HCT116 (cell line): Measurements from ENCODE around the gene AURKAIP1. TPM values are rescaled to one million over a fixed set of nuclear protein-coding genes. Genes with fewer than 3 reads are reported as not detected.

Experiments
- ATAC-seq: fragments of 200-7000 bp; cut with Tn5 transposase; 2 replicates; pipeline ENCODE4 v1.9.1; 2020; ENCODE audit warnings: mild to moderate bottlenecking, moderate library complexity
- BruUV-seq: library from RNA; stranded (reverse); fragments of 400-500 nt; replicated peaks from 2 replicates; lab custom pipeline; 2021; lab: Mats Ljungman, UMichigan
- CTCF ChIA-PET: fragments of 300-600 bp; sonication (Branson Sonifier 250); formaldehyde crosslinking; loops from one replicate; lab custom pipeline; 2021; ENCODE audit warnings: antibody characterized with exemption; lab: Charles Lee
- POLR2A ChIA-PET: fragments of 300-600, 350-600 bp; sonication (Branson Sonifier 250); formaldehyde crosslinking; loops from one replicate; lab custom pipeline; 2021; ENCODE audit warnings: antibody characterized with exemption; lab: Charles Lee
- RAD21 ChIA-PET, 2 experiments: fragments of 300-600 bp; sonication (Branson Sonifier 250); formaldehyde crosslinking; loops; one replicate each; lab custom pipeline; 2023; ENCODE audit warnings: low total read pairs in 2 of 2; ENCODE audit not compliant: uncharacterized antibody in 2 of 2, unreplicated experiment in 2 of 2, low non-redundant PET in 1 of 2; lab: Charles Lee
- DNase-seq: peaks from one replicate; pipeline ENCODE4 v3.0.0-alpha.2; 2010; ENCODE audit warnings: low read depth, low spot score
- H2AFZ ChIP-seq: fragments of 200-600 bp; shearing (Covaris generic), sonication (generic); 2 replicates; pipeline ENCODE4 v1.6.1; 2017; ENCODE audit warnings: low read depth, mixed run types, mixed read lengths, antibody characterized with exemption, low read length; ENCODE audit not compliant: poor library complexity, severe bottlenecking
- H3K27ac ChIP-seq: 2 replicates; pipeline ENCODE4 v1.5.1; 2012; ENCODE audit warnings: low read depth, low read length
- H3K27me3 ChIP-seq: fragments of 200-600 bp; sonication (generic); 2 replicates; pipeline ENCODE4 v1.6.1; 2016; ENCODE audit warnings: mixed run types, low read length, mixed read lengths; ENCODE audit not compliant: insufficient read depth
- H3K36me3 ChIP-seq, 2 experiments: fragments of 200-500 bp in 1 of 2; fragments of 200-600 bp in 1 of 2; sonication (Bioruptor generic) in 1 of 2; sonication (generic) in 1 of 2; 2 replicates each; pipeline versions ENCODE4 v1.5.1 to v1.6.1; 2014 to 2016; ENCODE audit warnings: low read length in 2 of 2, inconsistent platforms in 1 of 2, mixed read lengths in 1 of 2, mixed run types in 1 of 2; ENCODE audit not compliant: insufficient read depth in 2 of 2, control insufficient read depth in 1 of 2
- H3K4me1 ChIP-seq, 2 experiments: fragments of 200-600 bp in 1 of 2; sonication (generic) in 1 of 2; 2 replicates each; pipeline versions ENCODE4 v1.5.1 to v1.6.1; 2012 to 2017; ENCODE audit warnings: low read length in 2 of 2, inconsistent platforms in 1 of 2, mild to moderate bottlenecking in 1 of 2, mixed read lengths in 1 of 2, mixed run types in 1 of 2, moderate library complexity in 1 of 2; ENCODE audit not compliant: insufficient read depth in 2 of 2, control insufficient read depth in 1 of 2
- H3K4me2 ChIP-seq: fragments of 200-600 bp; sonication (generic); 2 replicates; pipeline ENCODE4 v1.6.1; 2017; ENCODE audit warnings: mixed run types, low read length, mixed read lengths
- H3K4me3 ChIP-seq, 2 experiments: fragments of 200-600 bp in 1 of 2; sonication (generic) in 1 of 2; replicated peaks in 1 of 2; 2 replicates each; pipeline ENCODE4 v1.5.1; 2011 to 2016; ENCODE audit warnings: low read length in 2 of 2, control low read depth in 1 of 2, low read depth in 1 of 2, mild to moderate bottlenecking in 1 of 2, mixed read lengths in 1 of 2, mixed run types in 1 of 2
- H3K79me2 ChIP-seq: fragments of 200-600 bp; sonication (generic); 2 replicates; pipeline ENCODE4 v1.6.1; 2017; ENCODE audit warnings: mild to moderate bottlenecking, mixed run types, low read length, moderate library complexity, mixed read lengths; ENCODE audit not compliant: insufficient read depth
- H3K9ac ChIP-seq: fragments of 200-600 bp; sonication (generic); 2 replicates; pipeline ENCODE4 v1.6.1; 2016; ENCODE audit warnings: low read length, mixed read lengths
- H3K9me2 ChIP-seq: fragments of 200-600 bp; sonication (generic), shearing (Covaris generic); 2 replicates; pipeline ENCODE4 v1.6.1; 2017; ENCODE audit warnings: mixed run types, mild to moderate bottlenecking, moderate library complexity; ENCODE audit not compliant: insufficient read depth
- H3K9me3 ChIP-seq, 2 experiments: fragments of 200-500 bp in 1 of 2; fragments of 200-600 bp in 1 of 2; sonication (Bioruptor generic) in 1 of 2; sonication (generic) in 1 of 2; 2 replicates each; pipeline ENCODE4 v1.6.1; 2014 to 2017; ENCODE audit warnings: low read length in 2 of 2, mixed read lengths in 2 of 2, inconsistent platforms in 1 of 2, low read depth in 1 of 2, mild to moderate bottlenecking in 1 of 2, mixed run types in 1 of 2, moderate library complexity in 1 of 2; ENCODE audit not compliant: control insufficient read depth in 1 of 2, insufficient read depth in 1 of 2
- H4K20me1 ChIP-seq: fragments of 200-600 bp; sonication (generic), shearing (Covaris generic); 2 replicates; pipeline ENCODE4 v1.6.1; 2017; ENCODE audit warnings: mixed run types, mild to moderate bottlenecking, moderate library complexity; ENCODE audit not compliant: insufficient read depth
- EZH2phosphoT487 ChIP-seq: fragments of 200-600 bp; IDR thresholded peaks from 2 replicates; pipeline ENCODE4 v1.6.1; 2018; ENCODE audit warnings: antibody characterized with exemption, borderline replicate concordance
- FOSL1 ChIP-seq: IDR thresholded peaks from 2 replicates; pipeline ENCODE4 v1.6.1; 2012; ENCODE audit warnings: low read depth
- POLR2A ChIP-seq: IDR thresholded peaks from 2 replicates; pipeline ENCODE4 v1.7.0; 2011; ENCODE audit warnings: borderline replicate concordance; ENCODE audit not compliant: insufficient read depth, insufficient read length; ENCODE audit errors: extremely low read depth
- POLR2AphosphoS5 ChIP-seq: IDR thresholded peaks from 2 replicates; pipeline ENCODE4 v1.6.1; 2011; ENCODE audit warnings: mild to moderate bottlenecking, low read depth, low read length, moderate library complexity
- RAD21 ChIP-seq: IDR thresholded peaks from 2 replicates; pipeline ENCODE4 v1.6.1; 2012; ENCODE audit warnings: low read depth, mild to moderate bottlenecking
- SIN3A ChIP-seq: IDR thresholded peaks from 2 replicates; pipeline ENCODE4 v1.6.1; 2012; ENCODE audit warnings: low read depth
- SP1 ChIP-seq: IDR thresholded peaks from 2 replicates; pipeline ENCODE4 v1.6.1; 2012; ENCODE audit warnings: low read depth
- TCF7L2 ChIP-seq: IDR thresholded peaks from 2 replicates; pipeline ENCODE4 v1.7.0; 2011; ENCODE audit warnings: borderline replicate concordance, inconsistent platforms; ENCODE audit not compliant: insufficient read depth, insufficient read length; ENCODE audit errors: extremely low read depth
- ZFX ChIP-seq: fragments of 450-650 bp; IDR thresholded peaks from 2 replicates; pipeline ENCODE4 v1.6.1; 2017
- ZNF274 ChIP-seq: fragments of 200-500 bp; sonication (Bioruptor generic); IDR thresholded peaks from 2 replicates; pipeline ENCODE4 v1.6.1; 2014; ENCODE audit warnings: mild to moderate bottlenecking, low read depth, low read length, inconsistent platforms
- intact Hi-C: fragments of 100-400 bp; cut with micrococcal nuclease; formaldehyde crosslinking; loops from 2 replicates; pipeline ENCODE4 v1.10.0; 2022
- total RNA-seq: library from RNA; stranded (reverse); gene quantifications from one replicate; pipeline ENCODE4 v1.2.1, GENCODE V29; 2021; ENCODE audit not compliant: unreplicated experiment
- TF ChIP-seq, protein P1 (sequence below): IDR thresholded peaks from 2 replicates; pipeline ENCODE4 v1.6.1; 2012
- TF ChIP-seq, protein P2 (sequence below), 3 experiments: fragments of 200-600 bp in 1 of 3; sonication (generic) in 1 of 3; IDR thresholded peaks in 2 of 3; conservative IDR thresholded peaks in 1 of 3; 2 replicates each; pipeline ENCODE4 v1.5.1; 2012 to 2017; ENCODE audit warnings: low read depth in 2 of 3, low read length in 2 of 3, antibody characterized with exemption in 1 of 3, borderline replicate concordance in 1 of 3, control low read depth in 1 of 3, mild to moderate bottlenecking in 1 of 3, mixed read lengths in 1 of 3, mixed run types in 1 of 3, moderate library complexity in 1 of 3; ENCODE audit not compliant: insufficient read depth in 1 of 3
- TF ChIP-seq, protein P3 (sequence below): IDR thresholded peaks from 2 replicates; pipeline ENCODE4 v1.6.1; 2012

Gene AURKAIP1
- total RNA-seq, 1 experiment from 2014 or later, result 200 TPM

DNA sequence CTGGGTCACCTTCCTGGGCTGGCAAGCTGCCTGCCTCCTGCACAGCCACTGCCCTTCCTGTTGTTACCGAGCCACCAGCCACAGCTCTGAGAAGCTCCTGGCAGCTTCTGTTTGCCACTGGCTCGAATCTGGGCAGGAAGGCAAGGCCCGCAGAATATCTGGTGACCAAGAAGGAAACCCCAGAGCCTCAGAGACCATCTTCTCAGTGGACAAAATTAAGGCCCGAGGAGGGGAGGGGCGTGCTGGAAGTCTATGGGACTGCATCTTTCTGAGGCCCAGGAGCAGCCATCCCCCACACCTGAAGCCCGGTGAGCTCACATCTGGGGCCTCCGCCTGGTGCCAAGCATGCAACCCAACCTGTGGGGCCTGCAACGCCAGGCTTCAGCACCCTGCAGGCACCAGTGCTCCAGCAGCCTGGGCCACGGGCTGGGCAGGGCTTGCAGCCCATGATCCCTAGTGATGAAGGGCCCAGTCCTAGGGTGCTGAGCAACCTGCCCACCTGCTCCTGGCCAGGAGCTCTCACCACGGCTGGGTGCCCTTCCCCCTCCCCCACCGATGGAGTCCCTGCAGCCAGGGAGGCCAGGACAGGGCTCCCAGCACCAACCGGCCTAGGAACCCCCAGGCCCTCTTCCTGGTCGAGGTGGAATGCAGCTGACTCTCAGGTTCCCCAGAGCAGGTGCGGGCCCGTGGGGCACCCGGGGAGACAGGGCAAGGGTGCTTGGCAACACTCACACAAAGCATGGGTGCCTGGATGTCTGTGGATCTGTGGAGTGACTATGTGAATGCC lies 49.5 kb downstream of the AURKAIP1 start:
- peak overlapping the region; percentile 80 for H3K27ac ChIP-seq
- peaks cover 53% of the 10 kb centered on the region for H3K79me2 ChIP-seq
- H3K4me2 ChIP-seq, result peak overlapping the region; percentile 76
- no peak for TF ChIP-seq RAD21
- 0 out of 2 replicates have a peak, but pooled peaks have one; percentile 14 for TF ChIP-seq SIN3A
- peak overlapping the region; percentile 69 to 87 for H3K4me3 ChIP-seq
- H3K9me2 ChIP-seq, result no peaks in the 10 kb centered on the region
- POLR2A ChIA-PET, result no interaction called here
- peak overlapping the region; percentile 96 for H3K9ac ChIP-seq
- no peaks in the 10 kb centered on the region for H3K27me3 ChIP-seq
- CTCF ChIA-PET, result no interaction called here
- ATAC-seq, result 0 out of 2 replicates have a peak, but pooled peaks have one; percentile 4
- no peak for DNase-seq
- RAD21 ChIA-PET, result no interaction called here
- H3K9me3 ChIP-seq, result no peaks in the 10 kb centered on the region
- peaks cover 13 to 22% of the 10 kb centered on the region in 2 experiments for H3K4me1 ChIP-seq
- intact Hi-C loops, result no loop called here
- H3K36me3 ChIP-seq, result peaks cover 0 to 4% of the 10 kb centered on the region in 2 experiments; a peak in 2 of 4 replicates
- BruUV-seq, result no TSS peak
- no peak overlapping the region for H2AFZ ChIP-seq
- H4K20me1 ChIP-seq, result peaks cover 4% of the 10 kb centered on the region; the same call in 1 of the 2 replicates

DNA sequence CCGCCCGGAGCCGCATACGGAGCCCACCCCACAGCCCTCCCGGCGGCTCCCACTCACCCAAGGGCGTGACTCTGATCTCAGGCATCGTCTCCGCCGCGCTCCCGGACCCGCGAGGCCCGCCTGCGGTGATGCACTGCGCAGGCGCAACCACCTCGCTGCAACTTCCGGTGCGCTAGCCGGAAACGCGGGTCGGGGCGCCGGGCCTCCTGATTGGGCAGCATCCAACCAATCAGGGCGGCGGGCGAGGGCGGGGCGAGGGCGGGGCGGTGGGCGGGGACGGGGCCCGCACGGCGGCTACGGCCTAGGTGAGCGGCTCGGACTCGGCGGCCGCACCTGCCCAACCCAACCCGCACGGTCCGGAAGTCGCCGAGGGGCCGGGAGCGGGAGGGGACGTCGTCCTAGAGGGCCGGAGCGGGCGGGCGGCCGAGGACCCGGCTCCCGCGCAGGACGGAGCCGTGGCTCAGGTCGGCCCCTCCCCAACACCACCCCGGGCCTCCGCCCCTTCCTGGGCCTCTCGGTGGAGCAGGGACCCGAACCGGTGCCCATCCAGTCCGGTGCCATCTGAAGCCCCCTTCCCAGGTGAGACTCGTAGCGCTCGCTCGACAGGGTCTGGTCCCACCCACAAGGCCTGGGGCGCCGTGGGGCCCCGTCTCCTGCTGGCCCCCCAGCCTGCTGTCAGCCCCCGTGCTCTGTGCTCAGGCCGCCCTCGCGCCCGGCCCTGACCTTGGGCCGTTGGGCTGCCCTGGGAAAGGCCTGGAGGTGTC lies 50.3 kb downstream of the AURKAIP1 start, which contains the start of the genes CPTP and INTS11:
Gene CPTP, plus strand, starts transcription at position 279 of the 764 bp plus-strand sequence. CDS start 2,109 bp downstream, outside the sequence.
Gene INTS11, minus strand, starts transcription at position 137 of the 764 bp plus-strand sequence. Its CDS starts 52 bp downstream, at position 85.
- peak; percentile 76 for DNase-seq
- ChIA-PET CTCF (no interaction called here), POLR2A (no interaction called here), RAD21 (interaction anchor here in 1 of 2 experiments (0.7 kb wide), 1 partner anchor 19 kb away, joined by 6 read pairs; no protein-coding TSS in a partner anchor)
- Histone ChIP-seq H3K79me2 (peaks cover 61% of the 10 kb centered on the region), H4K20me1 (peaks cover 4% of the 10 kb centered on the region; the same call in 1 of the 2 replicates), H3K9ac (peak within 1 kb of the TSS; percentile 96), H3K4me1 (peaks cover 13 to 24% of the 10 kb centered on the region in 2 experiments), H3K9me3 (no peaks in the 10 kb centered on the region), H2AFZ (no peak within 1 kb of the TSS), H3K9me2 (no peaks in the 10 kb centered on the region), H3K4me3 (peak within 1 kb of the TSS; percentile 69 to 87), H3K27ac (peak within 1 kb of the TSS; percentile 88), H3K27me3 (no peaks in the 10 kb centered on the region), H3K36me3 (peaks cover 3 to 4% of the 10 kb centered on the region in 2 experiments; a peak in 2 of 4 replicates), H3K4me2 (peak within 1 kb of the TSS; percentile 79)
- peak; percentile 83 for ATAC-seq
- BruUV-seq, result no TSS peak
- intact Hi-C loops, result no loop called here
- TF ChIP-seq EZH2phosphoT487, result no peak
- TF ChIP-seq, protein P1, sequence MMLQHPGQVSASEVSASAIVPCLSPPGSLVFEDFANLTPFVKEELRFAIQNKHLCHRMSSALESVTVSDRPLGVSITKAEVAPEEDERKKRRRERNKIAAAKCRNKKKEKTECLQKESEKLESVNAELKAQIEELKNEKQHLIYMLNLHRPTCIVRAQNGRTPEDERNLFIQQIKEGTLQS, result no peak
- peak; percentile 76 for TF ChIP-seq SP1
- peak; percentile 56 for TF ChIP-seq POLR2A
- TF ChIP-seq FOSL1, result no peak
- peak; percentile 64 for TF ChIP-seq SIN3A
- TF ChIP-seq, protein P2, sequence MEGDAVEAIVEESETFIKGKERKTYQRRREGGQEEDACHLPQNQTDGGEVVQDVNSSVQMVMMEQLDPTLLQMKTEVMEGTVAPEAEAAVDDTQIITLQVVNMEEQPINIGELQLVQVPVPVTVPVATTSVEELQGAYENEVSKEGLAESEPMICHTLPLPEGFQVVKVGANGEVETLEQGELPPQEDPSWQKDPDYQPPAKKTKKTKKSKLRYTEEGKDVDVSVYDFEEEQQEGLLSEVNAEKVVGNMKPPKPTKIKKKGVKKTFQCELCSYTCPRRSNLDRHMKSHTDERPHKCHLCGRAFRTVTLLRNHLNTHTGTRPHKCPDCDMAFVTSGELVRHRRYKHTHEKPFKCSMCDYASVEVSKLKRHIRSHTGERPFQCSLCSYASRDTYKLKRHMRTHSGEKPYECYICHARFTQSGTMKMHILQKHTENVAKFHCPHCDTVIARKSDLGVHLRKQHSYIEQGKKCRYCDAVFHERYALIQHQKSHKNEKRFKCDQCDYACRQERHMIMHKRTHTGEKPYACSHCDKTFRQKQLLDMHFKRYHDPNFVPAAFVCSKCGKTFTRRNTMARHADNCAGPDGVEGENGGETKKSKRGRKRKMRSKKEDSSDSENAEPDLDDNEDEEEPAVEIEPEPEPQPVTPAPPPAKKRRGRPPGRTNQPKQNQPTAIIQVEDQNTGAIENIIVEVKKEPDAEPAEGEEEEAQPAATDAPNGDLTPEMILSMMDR (IDR thresholded peaks at IDR 0.05 in 2 of 3, conservative IDR thresholded peaks at IDR 0.05 in 1 of 3; ENCODE audit: borderline replicate concordance in 1 of 3, insufficient read depth in 1 of 3, low read depth in 2 of 3, low read length in 2 of 3), result no peak
- no peak for TF ChIP-seq ZNF274
- TF ChIP-seq TCF7L2, result no peak
- peak; percentile 90 for TF ChIP-seq POLR2AphosphoS5
- TF ChIP-seq, protein P3, sequence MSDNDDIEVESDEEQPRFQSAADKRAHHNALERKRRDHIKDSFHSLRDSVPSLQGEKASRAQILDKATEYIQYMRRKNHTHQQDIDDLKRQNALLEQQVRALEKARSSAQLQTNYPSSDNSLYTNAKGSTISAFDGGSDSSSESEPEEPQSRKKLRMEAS, result peak; percentile 74
- TF ChIP-seq ZFX, result peak; percentile 85
